Parathyroid adenoma (tissue), 2 donors: ENCODE measurements around the gene NPTXR.
A peak's percentile ranks its signal among the peaks of the same experiment; 100 is the strongest.

Experiments
- H2AFZ ChIP-seq: fragments of 300-600 bp; sonication (generic); one replicate; pipeline ENCODE4 v1.7.0; 2017; ENCODE audit warnings: antibody characterized with exemption, mild to moderate bottlenecking
- H3K27ac ChIP-seq: fragments of 300-600 bp; sonication (generic); one replicate; pipeline ENCODE4 v1.7.0; 2017
- H3K27me3 ChIP-seq: fragments of 300-600 bp; sonication (generic); one replicate; pipeline ENCODE4 v1.7.0; 2017; ENCODE audit warnings: low read length; ENCODE audit not compliant: control insufficient read depth, insufficient read depth
- H3K36me3 ChIP-seq: fragments of 300-600 bp; sonication (generic); one replicate; pipeline ENCODE4 v1.7.0; 2017; ENCODE audit warnings: low read length; ENCODE audit not compliant: control insufficient read depth, insufficient read depth
- H3K4me1 ChIP-seq: fragments of 300-600 bp; sonication (generic); one replicate; pipeline ENCODE4 v1.7.0; 2017; ENCODE audit warnings: control low read depth
- H3K4me2 ChIP-seq: fragments of 300-600 bp; sonication (generic); one replicate; pipeline ENCODE4 v1.7.0; 2017; ENCODE audit warnings: low read length
- H3K4me3 ChIP-seq: fragments of 300-600 bp; sonication (generic); one replicate; pipeline ENCODE4 v1.7.0; 2017; ENCODE audit warnings: low read depth, low read length
- H3K79me2 ChIP-seq: fragments of 300-600 bp; sonication (generic); one replicate; pipeline ENCODE4 v1.7.0; 2017; ENCODE audit warnings: control low read depth
- H3K9ac ChIP-seq: fragments of 300-600 bp; sonication (generic); one replicate; pipeline ENCODE4 v1.7.0; 2017; ENCODE audit warnings: mild to moderate bottlenecking
- H3K9me3 ChIP-seq: fragments of 300-600 bp; sonication (generic); one replicate; pipeline ENCODE4 v1.7.0; 2017; ENCODE audit warnings: low read length; ENCODE audit not compliant: control insufficient read depth
- CTCF ChIP-seq: fragments of 300-600 bp; sonication (generic); IDR thresholded peaks from one replicate; pipeline ENCODE4 v1.7.0; 2017; ENCODE audit warnings: antibody characterized with exemption, mild to moderate bottlenecking
- donor health status: primary hyperparathyroidism.

NPTXR gene

GRCh38 chr22:38842512-38843200 is 1.2 kb downstream of the NPTXR start:
- Histone ChIP-seq H3K4me3 (no peak overlapping the region), H3K27me3 (no peaks in the 10 kb centered on the region), H3K36me3 (no peaks in the 10 kb centered on the region), H3K27ac (no peak overlapping the region), H3K9me3 (no peaks in the 10 kb centered on the region), H3K79me2 (no peaks in the 10 kb centered on the region), H3K9ac (no peak overlapping the region), H2AFZ (peak overlapping the region; percentile 65), H3K4me2 (peak overlapping the region; percentile 52), H3K4me1 (no peaks in the 10 kb centered on the region)
- no peak for TF ChIP-seq CTCF

- Histone ChIP-seq H3K4me3 (no peak overlapping the region), H3K27me3 (no peaks in the 10 kb centered on the region), H3K36me3 (no peaks in the 10 kb centered on the region), H3K4me1 (no peaks in the 10 kb centered on the region), H3K79me2 (no peaks in the 10 kb centered on the region), H3K4me2 (no peak overlapping the region), H3K27ac (no peak overlapping the region), H2AFZ (no peak overlapping the region), H3K9ac (no peak overlapping the region), H3K9me3 (no peaks in the 10 kb centered on the region)
- TF ChIP-seq CTCF, result no peak
Measured at GRCh38 chr22:38841635-38842034, 2.2 kb downstream of the NPTXR start.

GRCh38 chr22:38841211-38841610 is 2.6 kb downstream of the NPTXR start:
- H3K27me3 ChIP-seq, result no peaks in the 10 kb centered on the region

GRCh38 chr22:38840129-38840528 is 3.7 kb downstream of the NPTXR start:
- Histone ChIP-seq H3K27ac (no peak overlapping the region), H3K9ac (no peak overlapping the region), H3K9me3 (no peaks in the 10 kb centered on the region), H3K27me3 (no peaks in the 10 kb centered on the region), H3K4me1 (no peaks in the 10 kb centered on the region), H3K79me2 (no peaks in the 10 kb centered on the region), H3K36me3 (no peaks in the 10 kb centered on the region), H2AFZ (no peak overlapping the region), H3K4me3 (no peak overlapping the region), H3K4me2 (no peak overlapping the region)
- no peak for TF ChIP-seq CTCF

More at GRCh38 chr22:38841211-38841610, 2.6 kb downstream of the NPTXR start:
- Histone ChIP-seq H3K4me2 (no peak overlapping the region), H3K9me3 (no peaks in the 10 kb centered on the region), H3K79me2 (no peaks in the 10 kb centered on the region), H3K9ac (no peak overlapping the region), H3K4me1 (no peaks in the 10 kb centered on the region), H2AFZ (no peak overlapping the region), H3K36me3 (no peaks in the 10 kb centered on the region), H3K27ac (no peak overlapping the region), H3K4me3 (no peak overlapping the region)
- no peak for TF ChIP-seq CTCF

GRCh38 chr22:38839686-38840085 is 4.1 kb downstream of the NPTXR start:
- H2AFZ ChIP-seq, result no peak overlapping the region
- TF ChIP-seq CTCF, result no peak
- no peak overlapping the region for H3K4me2 ChIP-seq
- H3K27ac ChIP-seq, result no peak overlapping the region
- no peaks in the 10 kb centered on the region for H3K4me1 ChIP-seq
- no peaks in the 10 kb centered on the region for H3K27me3 ChIP-seq
- no peak overlapping the region for H3K9ac ChIP-seq
- no peaks in the 10 kb centered on the region for H3K79me2 ChIP-seq
- no peaks in the 10 kb centered on the region for H3K36me3 ChIP-seq
- no peaks in the 10 kb centered on the region for H3K9me3 ChIP-seq
- H3K4me3 ChIP-seq, result no peak overlapping the region
